Suprapubic skin (tissue), 4 donors: Measurements from ENCODE around the gene NHSL1. TPM values are rescaled to one million over a fixed set of nuclear protein-coding genes. Genes with fewer than 3 reads are reported as not detected.

Experiments used
- DNase-seq, 2 donors: peaks; one replicate each; pipeline ENCODE4 v3.0.0-alpha.2; 2019; ENCODE audit warnings: low spot score in 2 of 2
- H3K27ac ChIP-seq: fragments of 200-600 bp; sonication (generic); one replicate; pipeline ENCODE4 v1.5.1; 2019
- H3K27me3 ChIP-seq: fragments of 200-600 bp; sonication (generic); one replicate; pipeline ENCODE4 v1.5.1; 2019
- H3K36me3 ChIP-seq: fragments of 200-600 bp; sonication (generic); one replicate; pipeline ENCODE4 v1.5.1; 2019
- H3K4me1 ChIP-seq: fragments of 200-600 bp; sonication (generic); one replicate; pipeline ENCODE4 v1.5.1; 2019
- H3K4me3 ChIP-seq: fragments of 200-600 bp; sonication (generic); one replicate; pipeline ENCODE4 v1.5.1; 2019; ENCODE audit warnings: mild to moderate bottlenecking
- H3K9me3 ChIP-seq: fragments of 200-600 bp; sonication (generic); one replicate; pipeline ENCODE4 v1.5.1; 2019
- EP300 ChIP-seq: sonication (generic); formaldehyde crosslinking; IDR thresholded peaks from one replicate; pipeline ENCODE4 v1.6.1; 2017; ENCODE audit warnings: antibody characterized with exemption
- POLR2A ChIP-seq, 2 donors: fragments of 450-650 bp; IDR thresholded peaks; one replicate each; pipeline ENCODE4 v1.6.1; 2017; ENCODE audit warnings: antibody characterized with exemption in 2 of 2, mild to moderate bottlenecking in 2 of 2, moderate library complexity in 2 of 2
- POLR2AphosphoS5 ChIP-seq, 3 donors: sonication (generic); formaldehyde crosslinking; IDR thresholded peaks; one replicate each; pipeline ENCODE4 v1.6.1; 2017; ENCODE audit warnings: antibody characterized with exemption in 3 of 3
- WGBS: methylation state at CpG from one replicate; pipeline ENCODE4 v1.1.5; 2018; 5-methylcytosine and 5-hydroxymethylcytosine counted together
- total RNA-seq, 4 donors: library from RNA; depleted of rRNA; stranded (reverse); fragments of >200 nt; gene quantifications; one replicate each; pipeline ENCODE4 v1.1.0, GENCODE V29; 2016
- TF ChIP-seq, protein P1 (sequence below), 2 donors: fragments of 200-600 bp in 1 of 2; fragments of 450-650 bp in 1 of 2; sonication (generic) in 1 of 2; IDR thresholded peaks; one replicate each; pipeline ENCODE4 v1.5.1; 2016 to 2019; ENCODE audit warnings: antibody characterized with exemption in 2 of 2, mild to moderate bottlenecking in 1 of 2, moderate library complexity in 1 of 2

Gene NHSL1
- total RNA-seq, 4 donors from 2014 or later = 62.6 to 105 (median 79.8) TPM

DNA sequence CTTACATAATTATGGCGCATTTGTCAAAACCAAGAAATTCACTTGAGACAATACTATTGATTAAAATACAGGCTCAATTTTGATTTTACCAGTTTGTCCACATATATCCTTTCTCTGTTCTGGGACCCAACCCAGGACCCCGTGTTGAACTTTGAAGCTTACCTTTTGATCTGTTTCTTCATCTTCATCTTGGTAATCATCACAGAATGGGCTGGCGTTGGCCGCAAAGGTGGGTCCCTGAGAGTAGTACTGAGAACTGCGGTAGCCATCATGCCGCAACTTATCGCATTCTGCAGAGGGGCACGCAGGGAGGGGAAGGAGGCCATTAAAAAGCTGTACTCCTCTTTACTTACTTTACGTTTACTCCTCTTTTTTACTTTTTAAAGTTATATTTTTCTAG is 26.1 kb downstream of the NHSL1 start:
- TF ChIP-seq POLR2A (IDR thresholded peaks at IDR 0.05) = no peak
- TF ChIP-seq POLR2AphosphoS5 (IDR thresholded peaks at IDR 0.05) = no peak
- WGBS = 89% methylated on average over 9 of the region's 9 CpGs
- Histone ChIP-seq H3K4me1 (no peaks in the 10 kb centered on the region), H3K9me3 (no peaks in the 10 kb centered on the region), H3K27me3 (no peaks in the 10 kb centered on the region), H3K4me3 (no peak overlapping the region), H3K36me3 (peaks cover 12% of the 10 kb centered on the region), H3K27ac (no peak overlapping the region)
- DNase-seq = no peak

DNA sequence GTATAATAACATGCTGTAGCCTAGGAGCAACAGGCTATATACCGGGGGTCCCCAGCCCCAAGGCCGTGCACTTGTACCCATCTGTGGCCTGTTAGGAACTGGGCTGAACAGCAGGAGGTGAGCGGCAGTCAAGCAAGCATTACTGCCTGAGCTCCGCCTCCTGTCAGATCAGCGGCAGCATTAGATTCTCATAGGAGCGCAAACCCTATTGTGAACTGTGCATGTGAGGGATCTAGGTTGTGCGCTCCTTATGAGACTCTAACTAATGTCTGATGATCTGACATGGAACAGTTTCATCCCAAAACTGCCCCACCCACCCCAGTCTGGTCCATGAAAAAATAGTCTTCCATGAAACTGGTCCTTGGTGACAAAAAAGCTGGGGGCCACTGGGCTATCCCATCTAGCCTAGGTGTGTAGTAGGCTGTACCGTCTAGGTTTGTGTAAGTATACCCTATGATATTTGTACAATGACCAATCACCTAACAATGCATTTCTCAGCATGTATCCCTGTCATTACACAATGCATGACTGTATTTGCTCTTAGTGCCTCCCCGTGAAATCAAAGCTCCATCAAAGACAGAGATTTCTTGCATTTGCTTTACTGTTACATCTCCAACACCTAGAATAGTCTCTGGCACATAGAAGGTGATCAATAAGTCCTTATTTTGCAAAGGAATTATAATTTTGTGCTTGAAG is 30.8 kb downstream of the NHSL1 start:
- Histone ChIP-seq H3K36me3 (peaks cover 26% of the 10 kb centered on the region), H3K4me3 (no peak overlapping the region), H3K9me3 (no peaks in the 10 kb centered on the region), H3K27me3 (no peaks in the 10 kb centered on the region), H3K27ac (no peak overlapping the region), H3K4me1 (peaks cover 3% of the 10 kb centered on the region)
- TF ChIP-seq POLR2AphosphoS5 (IDR thresholded peaks at IDR 0.05) = no peak
- DNase-seq = no peak
- 87% methylated on average over 9 of the region's 9 CpGs for WGBS

DNA sequence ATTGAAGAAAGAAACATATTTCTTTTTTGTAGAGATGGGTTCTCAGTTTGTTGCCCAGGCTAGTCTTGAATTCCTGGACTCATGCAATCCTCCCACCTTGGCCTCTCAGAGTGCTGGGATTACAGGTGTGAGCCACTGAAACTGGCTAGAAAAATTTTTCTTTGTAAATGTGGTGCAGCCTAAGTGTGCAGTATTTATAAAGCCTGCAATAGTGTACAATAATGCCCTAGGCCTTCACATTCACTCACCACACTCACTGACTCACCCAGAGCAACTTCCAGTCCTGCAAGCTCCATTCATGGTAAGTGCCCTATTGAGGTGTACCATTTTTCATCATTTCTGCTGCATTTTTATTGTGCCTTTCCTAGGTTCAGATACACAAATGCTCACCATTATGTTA is 31.4 kb downstream of the NHSL1 start:
- no peak for DNase-seq
- TF ChIP-seq, protein P1, sequence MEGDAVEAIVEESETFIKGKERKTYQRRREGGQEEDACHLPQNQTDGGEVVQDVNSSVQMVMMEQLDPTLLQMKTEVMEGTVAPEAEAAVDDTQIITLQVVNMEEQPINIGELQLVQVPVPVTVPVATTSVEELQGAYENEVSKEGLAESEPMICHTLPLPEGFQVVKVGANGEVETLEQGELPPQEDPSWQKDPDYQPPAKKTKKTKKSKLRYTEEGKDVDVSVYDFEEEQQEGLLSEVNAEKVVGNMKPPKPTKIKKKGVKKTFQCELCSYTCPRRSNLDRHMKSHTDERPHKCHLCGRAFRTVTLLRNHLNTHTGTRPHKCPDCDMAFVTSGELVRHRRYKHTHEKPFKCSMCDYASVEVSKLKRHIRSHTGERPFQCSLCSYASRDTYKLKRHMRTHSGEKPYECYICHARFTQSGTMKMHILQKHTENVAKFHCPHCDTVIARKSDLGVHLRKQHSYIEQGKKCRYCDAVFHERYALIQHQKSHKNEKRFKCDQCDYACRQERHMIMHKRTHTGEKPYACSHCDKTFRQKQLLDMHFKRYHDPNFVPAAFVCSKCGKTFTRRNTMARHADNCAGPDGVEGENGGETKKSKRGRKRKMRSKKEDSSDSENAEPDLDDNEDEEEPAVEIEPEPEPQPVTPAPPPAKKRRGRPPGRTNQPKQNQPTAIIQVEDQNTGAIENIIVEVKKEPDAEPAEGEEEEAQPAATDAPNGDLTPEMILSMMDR (IDR thresholded peaks at IDR 0.05) = no peak
- no peak for TF ChIP-seq POLR2AphosphoS5 (IDR thresholded peaks at IDR 0.05)
- no peak for TF ChIP-seq POLR2A (IDR thresholded peaks at IDR 0.05)
- no peak for TF ChIP-seq EP300

DNA sequence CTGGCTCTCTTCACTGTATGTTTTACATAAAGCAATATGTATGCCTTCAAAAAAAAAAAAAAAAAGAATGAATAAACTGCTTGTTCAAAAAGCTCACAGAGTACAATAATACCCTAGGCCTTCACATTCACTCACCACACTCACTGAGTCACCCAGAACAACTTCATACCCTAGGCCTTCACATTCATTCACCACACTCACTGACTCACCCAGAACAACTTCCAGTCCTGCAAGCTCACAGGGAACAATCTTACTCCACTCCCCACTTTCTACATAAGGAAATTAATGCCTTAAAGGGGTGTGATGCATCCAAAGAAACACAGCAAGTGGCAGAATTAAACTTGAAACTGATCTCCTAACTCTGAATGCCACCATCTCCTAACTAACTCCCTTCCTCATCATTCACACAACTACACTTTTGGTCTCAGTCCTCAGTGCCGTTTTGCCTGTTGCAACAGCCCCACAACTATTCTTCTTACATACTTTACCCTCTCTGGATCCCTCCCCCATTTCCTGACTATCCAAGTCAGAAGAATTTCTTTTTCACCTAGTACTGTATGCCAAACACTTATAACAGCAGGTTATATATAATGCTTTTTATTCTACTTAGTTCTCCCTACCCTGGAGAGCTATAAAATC is 34.2 kb downstream of the NHSL1 start:
- H3K4me3 ChIP-seq = no peak overlapping the region
- DNase-seq = no peak
- no peak overlapping the region for H3K27ac ChIP-seq
- peaks cover 3% of the 10 kb centered on the region for H3K4me1 ChIP-seq
- H3K27me3 ChIP-seq = no peaks in the 10 kb centered on the region
- no peak for TF ChIP-seq EP300
- TF ChIP-seq, protein P1 (IDR thresholded peaks at IDR 0.05) = no peak
- TF ChIP-seq POLR2AphosphoS5 (IDR thresholded peaks at IDR 0.05) = no peak
- TF ChIP-seq POLR2A (IDR thresholded peaks at IDR 0.05) = no peak
- 42% methylated on average over 1 of the region's 1 CpG for WGBS
- no peaks in the 10 kb centered on the region for H3K9me3 ChIP-seq
- H3K36me3 ChIP-seq = peaks cover 26% of the 10 kb centered on the region

More for the DNA sequence above, 31.4 kb downstream of the NHSL1 start:
- Histone ChIP-seq H3K9me3 (no peaks in the 10 kb centered on the region), H3K36me3 (peaks cover 26% of the 10 kb centered on the region), H3K27me3 (no peaks in the 10 kb centered on the region), H3K27ac (no peak overlapping the region), H3K4me1 (peaks cover 3% of the 10 kb centered on the region), H3K4me3 (no peak overlapping the region)

DNA sequence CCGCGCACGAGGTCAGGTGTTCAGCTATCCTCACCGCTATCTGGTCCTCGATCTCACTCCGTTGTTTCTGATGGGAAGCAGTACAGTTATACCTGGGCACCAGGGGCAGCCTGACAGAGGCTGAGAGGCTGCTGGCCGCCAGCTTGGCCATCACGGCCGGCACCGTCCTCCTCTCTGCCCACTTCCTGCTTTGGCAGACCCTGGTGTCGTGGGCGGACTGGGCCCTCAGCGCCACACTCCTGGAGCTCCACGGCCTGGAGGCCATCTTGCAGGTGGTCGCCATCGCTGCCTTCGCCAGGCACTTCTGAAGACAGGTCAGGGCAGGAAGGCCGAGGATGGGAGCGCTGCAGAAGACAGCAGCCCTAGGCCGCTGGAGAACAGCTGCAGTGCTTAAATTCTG is 35.2 kb downstream of the NHSL1 start:
- Histone ChIP-seq H3K4me1 (peaks cover 3% of the 10 kb centered on the region), H3K27me3 (no peaks in the 10 kb centered on the region), H3K27ac (no peak overlapping the region), H3K36me3 (peaks cover 22% of the 10 kb centered on the region), H3K9me3 (no peaks in the 10 kb centered on the region), H3K4me3 (no peak overlapping the region)
- no peak for DNase-seq
- WGBS = 95% methylated on average over 19 of the region's 20 CpGs
- TF ChIP-seq POLR2AphosphoS5 (IDR thresholded peaks at IDR 0.05) (no peak), EP300 (no peak), POLR2A (IDR thresholded peaks at IDR 0.05) (no peak)
- TF ChIP-seq, protein P1 (IDR thresholded peaks at IDR 0.05) = no peak

DNA sequence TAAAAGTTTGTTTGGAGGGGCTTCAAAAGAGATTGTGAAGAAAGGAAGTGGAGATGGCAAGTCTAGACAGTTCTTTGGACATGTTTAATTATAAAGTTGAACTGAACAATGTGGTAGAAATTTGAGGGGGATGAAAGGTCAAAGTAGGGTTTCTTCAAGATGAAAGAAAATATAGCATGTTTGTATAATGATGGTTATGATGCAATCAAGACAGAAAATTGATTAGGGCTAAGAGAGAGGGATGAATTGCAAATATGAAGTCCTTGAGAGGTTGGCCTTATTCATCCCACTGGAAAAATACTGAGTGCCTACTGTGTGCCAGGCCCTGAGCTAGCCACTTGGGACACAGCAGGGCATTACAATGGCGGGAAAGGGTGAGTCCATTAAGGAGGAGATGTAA is 37.6 kb downstream of the NHSL1 start:
- TF ChIP-seq EP300 (no peak), POLR2AphosphoS5 (IDR thresholded peaks at IDR 0.05) (no peak), POLR2A (IDR thresholded peaks at IDR 0.05) (no peak)
- TF ChIP-seq, protein P1 (IDR thresholded peaks at IDR 0.05) = no peak
- no peaks in the 10 kb centered on the region for H3K27me3 ChIP-seq
- DNase-seq = no peak
- peaks cover 3% of the 10 kb centered on the region for H3K4me1 ChIP-seq
- no peaks in the 10 kb centered on the region for H3K9me3 ChIP-seq
- H3K4me3 ChIP-seq = no peak overlapping the region
- H3K27ac ChIP-seq = no peak overlapping the region
- 95% methylated on average over 1 of the region's 1 CpG for WGBS
- peaks cover 9% of the 10 kb centered on the region for H3K36me3 ChIP-seq
